B cell (primary cell): ENCODE measurements around the gene CDKN2D.
"Not testable (repeated sequence)": the region's sequence is repeated elsewhere in the genome, so short reads cannot be mapped to it uniquely, and the experiment has no call there.

ENCODE experiments used
- CTCF ChIP-seq: fragments of 200-600 bp; IDR thresholded peaks from one replicate; pipeline ENCODE4 v1.8.0; 2022; ENCODE audit warnings: antibody characterized with exemption, mild to moderate bottlenecking
- EZH2 ChIP-seq: IDR thresholded peaks from 2 replicates; pipeline ENCODE4 v1.6.1; 2012; ENCODE audit warnings: borderline replicate concordance, low read depth, mild to moderate bottlenecking, moderate library complexity, low read length; ENCODE audit not compliant: insufficient read depth, poor library complexity, severe bottlenecking

DNA sequence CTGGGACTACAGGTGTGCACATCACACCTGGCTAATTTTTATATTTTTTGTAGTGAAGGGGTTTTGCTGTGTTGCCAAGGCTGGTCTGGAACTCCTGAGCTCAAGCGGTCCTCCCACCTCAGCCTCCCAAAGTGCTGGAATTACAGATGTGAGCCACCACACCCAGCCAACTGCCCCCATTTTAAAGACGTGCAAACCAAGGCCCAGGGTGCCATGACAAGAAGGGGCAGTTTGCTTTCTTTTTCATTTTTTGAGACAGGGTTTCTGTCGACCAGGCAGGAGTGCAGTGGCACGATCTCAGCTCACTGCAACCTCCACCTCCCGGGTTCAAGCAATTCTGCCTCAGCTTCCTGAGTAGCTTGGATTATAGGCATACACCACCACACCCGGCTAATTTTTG is 5.0 kb upstream of the CDKN2D start:
- not testable (repeated sequence) for TF ChIP-seq EZH2, CTCF
